AG10803 (cell line): ENCODE measurements around the gene PCGF3.

ENCODE experiments used
- DNase-seq: peaks from one replicate; pipeline ENCODE4 v3.0.0; 2010; ENCODE audit warnings: low read depth
- H3K4me3 ChIP-seq: 2 replicates; pipeline ENCODE4 v1.5.1; 2011; ENCODE audit warnings: mild to moderate bottlenecking, low read length, control low read depth
- CTCF ChIP-seq: conservative IDR thresholded peaks from 2 replicates; pipeline ENCODE4 v1.5.1; 2011; ENCODE audit warnings: mild to moderate bottlenecking, low read length, control low read depth, inconsistent platforms

The PCGF3 gene

DNA sequence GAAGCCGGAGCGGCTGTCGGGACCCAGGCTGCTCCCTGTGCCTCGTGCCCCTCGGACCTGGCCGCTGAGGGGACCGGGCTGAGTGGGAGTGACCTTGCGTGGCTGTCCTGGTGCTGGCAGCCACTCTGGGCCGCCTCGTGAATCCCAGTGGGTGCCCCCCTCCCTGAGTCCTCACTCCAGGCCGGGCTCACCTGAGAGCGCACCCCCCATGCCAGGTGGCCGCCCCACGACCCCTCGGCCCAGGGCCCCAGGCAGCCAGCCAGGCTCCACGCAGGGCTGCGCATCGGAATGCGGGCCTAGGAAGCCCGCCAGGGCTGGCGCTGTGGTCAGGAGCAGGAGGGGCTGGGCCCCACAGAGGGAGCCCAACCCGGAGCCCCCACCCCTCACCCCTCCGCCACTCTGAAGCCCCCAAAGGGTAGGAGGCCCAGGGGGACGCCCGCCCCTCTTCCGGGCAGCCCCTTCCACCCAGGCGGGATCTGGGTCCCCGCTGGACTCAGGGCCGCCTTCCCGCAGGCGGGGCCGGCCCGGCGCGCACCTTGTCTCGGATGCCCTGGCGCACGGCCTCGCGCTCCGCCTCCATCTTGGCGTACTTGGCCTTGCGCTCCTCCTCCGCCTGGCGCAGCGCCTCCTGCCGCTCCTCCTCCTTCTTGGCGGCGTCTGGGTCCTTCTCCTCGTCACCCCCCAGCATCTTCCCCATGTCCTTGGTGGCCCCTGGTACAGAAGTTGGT is 86.4 kb downstream of the PCGF3 start:
- peak; percentile 8 for DNase-seq
- TF ChIP-seq CTCF = no peak
- no peak overlapping the region for H3K4me3 ChIP-seq

DNA sequence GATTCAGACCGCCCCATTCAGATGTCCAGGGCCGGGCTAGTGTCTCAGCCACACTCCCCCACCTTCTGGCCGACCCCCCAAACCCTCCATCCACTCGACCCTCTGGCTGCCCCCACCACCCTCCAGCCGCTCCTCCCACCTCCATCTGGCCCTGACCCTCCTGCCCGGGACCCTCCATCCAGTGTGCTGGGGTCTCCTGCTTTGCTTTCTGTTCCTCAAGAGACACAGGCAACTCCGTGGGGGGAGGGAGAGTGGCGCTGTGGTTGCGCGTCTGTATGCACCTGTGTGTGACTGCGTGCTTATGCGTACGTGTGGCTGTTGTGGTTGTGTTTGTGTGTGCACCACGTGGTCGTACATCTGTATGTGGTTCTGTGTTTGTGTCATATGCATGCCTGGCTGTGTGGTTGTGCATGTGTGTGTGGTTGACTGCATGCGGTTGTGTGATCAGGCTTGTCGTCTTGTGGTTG is 87.0 kb downstream of the PCGF3 start:
- no peak for TF ChIP-seq CTCF
- DNase-seq = peak; percentile 6
- H3K4me3 ChIP-seq = no peak overlapping the region

- no peak for DNase-seq
- no peak overlapping the region for H3K4me3 ChIP-seq
- no peak for TF ChIP-seq CTCF
Measured at GRCh38 chr4:793093-793861, 87.6 kb downstream of the PCGF3 start.

DNA sequence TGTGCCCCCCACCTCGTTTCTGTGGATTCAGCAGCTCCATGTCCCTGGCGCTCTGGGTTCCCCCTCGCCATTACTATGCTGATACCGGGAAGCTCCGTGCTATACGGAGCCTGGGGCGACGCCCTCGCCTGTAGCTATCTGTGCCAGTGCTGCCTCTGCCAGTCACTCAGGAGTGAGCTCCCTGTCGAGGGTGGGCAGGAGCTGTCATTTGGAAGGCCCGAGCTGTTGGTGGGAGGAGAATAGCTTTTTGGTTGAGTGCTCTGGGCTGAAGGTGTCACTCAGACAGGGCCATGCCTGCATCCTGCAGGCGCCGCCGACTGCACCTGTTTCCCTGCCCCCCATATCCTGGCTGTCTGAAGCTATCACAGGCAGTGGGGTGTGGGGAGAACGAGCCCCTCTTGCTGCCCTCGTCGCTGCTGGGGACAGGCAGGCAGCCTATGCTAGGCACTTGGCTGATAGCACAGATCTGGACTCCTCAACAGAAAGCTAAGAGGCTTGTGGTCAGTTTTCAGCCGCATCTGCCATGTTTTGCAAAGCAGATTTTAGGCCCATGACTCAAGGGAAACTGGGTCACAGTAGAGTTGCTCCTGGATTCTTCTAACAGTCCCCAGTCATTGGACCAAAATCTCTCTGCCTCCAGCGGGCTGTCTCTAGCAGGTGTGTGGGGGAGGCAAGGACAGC is 88.4 kb downstream of the PCGF3 start:
- H3K4me3 ChIP-seq = no peak overlapping the region
- DNase-seq = peak; percentile 23
- TF ChIP-seq CTCF = no peak

- no peak for DNase-seq
- no peak overlapping the region for H3K4me3 ChIP-seq
- TF ChIP-seq CTCF = no peak
Measured at GRCh38 chr4:794900-795725, 89.5 kb downstream of the PCGF3 start.

DNA sequence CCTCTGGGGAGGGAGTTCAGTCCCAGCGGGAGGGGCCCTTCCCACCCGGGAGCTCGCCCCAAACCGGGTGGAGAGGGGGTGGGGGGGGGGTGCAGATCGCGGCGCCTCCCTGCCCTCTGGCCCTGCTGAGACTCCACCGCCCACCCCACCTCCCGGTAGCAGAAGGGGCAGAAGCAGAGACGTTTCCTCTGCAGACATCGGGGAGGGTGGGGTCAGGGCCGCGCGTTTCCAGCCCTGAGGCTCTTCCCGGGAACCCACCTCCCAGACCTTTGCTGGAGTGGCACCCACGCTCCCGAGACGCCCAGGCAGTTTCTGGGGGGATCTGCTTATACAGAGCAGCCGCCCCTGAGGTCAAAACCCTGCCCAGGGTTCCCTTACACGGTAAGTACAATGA is 90.1 kb downstream of the PCGF3 start:
- H3K4me3 ChIP-seq = no peak overlapping the region
- no peak for TF ChIP-seq CTCF
- no peak for DNase-seq
